Activated CD4-positive, CD25-positive, alpha-beta regulatory T cell (primary cell): ENCODE measurements around the gene IGFBP6.

ENCODE experiments used
- DNase-seq, 4 experiments: peaks; one replicate each; lab custom pipeline; 2025; lab: John Stamatoyannopoulos, UW

Gene IGFBP6

DNA sequence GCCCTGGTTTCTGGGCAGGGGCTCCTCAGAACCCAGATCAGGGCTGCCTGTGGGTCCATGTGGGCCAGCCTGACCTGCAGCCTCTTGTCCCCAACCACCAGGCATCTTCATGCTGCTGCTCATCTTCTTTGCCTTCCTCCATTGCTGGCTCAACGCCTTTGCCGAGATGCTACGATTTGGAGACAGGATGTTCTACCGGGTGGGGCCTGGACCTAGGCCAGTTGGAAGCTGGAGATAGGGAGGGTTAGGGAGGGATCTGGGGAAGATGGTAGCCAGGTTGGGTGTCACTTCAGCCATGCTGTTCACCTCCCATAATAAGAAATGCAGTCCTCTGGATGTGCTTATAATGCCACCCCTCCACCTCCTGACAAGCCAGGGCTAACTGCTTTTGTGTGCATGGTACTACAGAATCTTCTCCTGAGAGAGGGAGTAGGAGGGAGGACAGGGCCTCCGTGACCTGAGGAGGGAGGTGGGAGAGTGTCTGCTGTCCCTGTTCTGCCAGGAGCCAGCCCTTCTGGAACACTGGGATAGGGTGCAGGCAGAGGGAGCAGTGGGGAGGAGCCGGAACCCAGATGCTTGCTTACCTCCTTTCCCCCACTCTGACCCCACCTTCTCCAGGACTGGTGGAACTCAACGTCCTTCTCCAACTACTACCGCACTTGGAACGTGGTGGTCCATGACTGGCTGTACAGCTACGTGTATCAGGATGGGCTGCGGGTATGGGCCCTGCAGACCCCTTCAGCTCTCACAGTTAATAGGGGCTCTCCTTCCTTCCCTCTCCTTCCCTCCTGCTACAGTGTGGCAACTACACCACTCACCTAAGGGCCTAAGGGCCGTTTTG lies 23.4 kb downstream of the IGFBP6 start:
- no peak for DNase-seq

DNA sequence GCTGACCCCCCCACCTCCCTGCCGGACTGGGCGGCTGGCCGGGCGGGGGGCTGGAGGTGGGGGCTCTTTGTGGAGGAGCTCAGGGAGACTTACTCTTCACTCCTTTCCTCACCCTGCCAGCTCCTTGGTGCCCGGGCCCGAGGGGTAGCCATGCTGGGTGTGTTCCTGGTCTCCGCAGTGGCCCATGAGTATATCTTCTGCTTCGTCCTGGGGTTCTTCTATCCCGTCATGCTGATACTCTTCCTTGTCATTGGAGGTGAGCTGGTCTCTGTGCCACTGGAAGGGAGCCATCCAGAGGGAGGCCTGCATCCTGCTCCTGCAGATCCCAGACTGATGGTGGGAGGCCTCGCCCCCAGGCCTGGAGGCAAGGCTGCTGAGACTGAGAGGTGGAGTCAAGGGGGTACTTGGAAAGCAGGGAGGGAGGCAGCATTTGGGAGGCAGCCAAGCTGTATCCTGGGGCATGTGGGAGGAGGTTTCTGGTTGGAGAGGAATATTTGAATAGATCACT lies 25.5 kb downstream of the IGFBP6 start:
- no peak for DNase-seq

DNA sequence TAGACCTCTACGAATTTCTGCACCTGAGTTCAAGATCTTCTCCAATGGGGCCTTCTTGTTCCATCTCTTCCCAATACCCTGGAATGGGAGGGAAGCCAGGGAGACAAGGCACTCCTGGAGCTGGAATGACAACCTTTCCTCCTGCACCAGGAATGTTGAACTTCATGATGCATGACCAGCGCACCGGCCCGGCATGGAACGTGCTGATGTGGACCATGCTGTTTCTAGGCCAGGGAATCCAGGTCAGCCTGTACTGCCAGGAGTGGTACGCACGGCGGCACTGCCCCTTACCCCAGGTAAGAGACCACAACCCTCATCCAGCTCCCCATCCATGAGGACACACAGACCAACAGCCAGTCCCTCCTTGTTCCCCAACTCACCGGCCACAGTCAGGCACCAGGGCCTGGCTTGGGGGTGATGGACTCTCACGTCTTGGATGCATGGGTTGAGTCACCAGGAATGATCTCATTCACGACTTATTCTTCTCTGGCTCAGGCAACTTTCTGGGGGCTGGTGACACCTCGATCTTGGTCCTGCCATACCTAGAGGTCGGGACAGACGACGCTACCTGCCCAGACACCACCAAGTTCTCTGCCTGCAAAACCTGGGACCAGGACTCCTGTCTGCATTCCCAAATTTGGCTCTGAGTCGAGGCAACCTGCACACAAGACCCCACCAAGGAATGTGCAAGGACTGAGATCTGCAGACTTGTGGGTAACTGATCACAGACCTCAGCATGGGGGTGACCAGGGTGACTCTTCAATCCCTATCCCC lies 26.3 kb downstream of the IGFBP6 start:
- DNase-seq, result no peak

DNA sequence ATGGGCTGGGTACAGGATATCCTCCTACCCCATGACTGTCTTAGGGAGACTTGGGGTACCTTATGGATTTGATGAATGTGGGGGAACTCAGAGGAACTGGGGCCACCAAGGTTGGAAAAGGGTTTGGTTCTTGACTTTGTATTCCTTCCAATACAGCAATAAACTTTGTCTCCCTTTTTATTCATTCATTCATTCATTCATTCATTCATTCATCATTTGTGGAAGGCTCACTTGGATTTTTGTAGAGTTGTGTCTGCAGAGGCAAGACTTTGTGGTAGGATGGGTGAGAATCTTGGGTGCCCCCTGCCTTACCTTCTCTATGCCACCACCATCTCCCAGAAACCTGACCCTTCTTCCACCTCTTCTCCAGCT lies 26.9 kb downstream of the IGFBP6 start:
- no peak for DNase-seq

DNA sequence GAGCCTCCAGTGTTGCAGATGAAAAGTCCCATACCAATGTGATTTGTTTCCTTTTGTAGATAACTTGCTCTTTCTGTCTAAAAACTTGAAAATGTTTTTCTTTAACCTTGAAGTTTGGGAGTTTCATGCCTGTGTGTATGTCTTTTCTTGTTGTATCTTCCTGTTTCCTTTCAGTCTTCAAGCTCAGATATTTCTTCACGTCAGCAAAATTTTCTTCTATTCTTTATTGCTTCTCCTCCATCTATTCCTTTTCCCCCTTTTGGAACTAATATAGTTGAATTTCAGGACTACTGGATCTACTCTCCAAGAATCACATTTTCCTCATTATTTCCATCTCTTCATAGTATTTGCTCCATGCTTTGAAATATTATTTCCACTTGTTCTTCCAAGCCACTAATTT lies 29.7 kb downstream of the IGFBP6 start:
- no peak for DNase-seq

DNA sequence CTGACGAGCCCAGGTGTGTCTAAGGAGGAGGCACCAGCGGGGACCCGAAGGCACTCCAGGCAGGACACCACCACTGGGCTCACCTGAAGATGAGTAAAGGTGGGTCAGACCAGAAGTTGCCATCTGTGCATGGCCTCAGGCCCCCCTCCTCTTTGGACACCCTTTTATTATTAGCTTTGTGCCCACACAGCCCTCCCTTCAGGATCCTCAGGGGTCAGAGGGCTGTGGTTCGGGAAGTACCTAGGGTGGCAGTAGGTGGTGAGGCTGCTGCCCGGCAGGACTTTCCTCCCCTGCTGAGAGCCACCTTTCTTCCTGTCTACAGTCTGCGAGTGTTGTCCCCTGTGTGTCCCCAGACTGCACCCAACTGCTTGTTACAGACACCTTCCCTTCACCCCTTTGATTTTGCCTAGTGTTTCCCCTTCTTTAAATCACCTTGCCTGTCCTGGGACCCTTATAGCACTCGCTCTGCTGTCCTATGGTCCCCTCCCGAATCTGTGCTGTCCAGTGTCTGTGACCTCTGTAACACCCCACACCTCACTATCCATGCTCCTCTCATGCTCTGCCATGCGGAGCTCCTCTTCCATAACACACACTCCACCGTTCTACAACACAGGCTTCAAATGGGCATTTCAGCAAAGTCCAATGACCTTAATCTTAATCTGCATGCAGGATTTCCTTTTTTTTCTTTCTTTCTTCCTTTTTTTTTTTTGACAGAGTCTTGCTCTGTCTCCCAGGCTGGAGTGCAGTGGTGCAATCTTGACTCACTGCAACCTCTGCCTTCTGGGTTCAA lies 31.5 kb downstream of the IGFBP6 start:
- no peak for DNase-seq

DNA sequence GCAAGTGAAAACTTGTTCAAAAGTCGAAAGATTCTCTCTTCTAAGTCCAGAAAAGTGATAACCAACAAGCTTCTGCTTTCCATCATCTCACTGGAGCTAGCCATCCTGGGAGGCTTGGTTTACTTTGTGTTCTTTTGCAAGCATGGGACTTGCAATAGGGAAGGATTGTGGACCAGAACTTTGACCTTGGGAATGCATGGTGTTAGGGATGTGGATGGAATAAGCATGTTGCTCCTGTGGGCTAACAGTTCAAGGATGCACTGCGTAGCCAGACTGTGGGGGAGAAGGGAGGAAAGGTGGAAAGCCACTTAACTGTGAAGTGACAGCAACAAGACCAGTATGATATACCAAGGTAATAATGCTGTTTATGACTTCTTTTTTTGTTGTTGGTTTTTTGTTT lies 34.4 kb downstream of the IGFBP6 start:
- no peak for DNase-seq

DNA sequence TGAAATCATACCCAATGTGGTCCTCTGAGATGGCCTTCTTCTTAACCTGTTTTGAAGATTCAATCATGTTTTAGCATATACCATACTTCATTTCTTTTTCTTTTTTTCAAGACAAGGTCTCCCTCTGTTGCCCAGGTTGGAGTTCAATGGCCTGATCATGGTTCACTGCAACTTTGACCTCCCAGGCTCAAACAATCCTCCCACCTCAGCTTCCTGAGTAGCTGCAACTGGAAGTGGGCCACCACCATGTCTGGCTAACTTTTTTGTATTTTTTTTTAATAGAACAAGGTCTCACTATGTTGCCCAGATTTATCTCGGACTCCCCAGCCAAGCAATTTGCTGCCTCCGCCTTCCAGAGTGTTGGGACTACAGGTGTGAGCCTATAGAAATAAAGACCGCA lies 36.3 kb downstream of the IGFBP6 start:
- DNase-seq, result no peak

DNA sequence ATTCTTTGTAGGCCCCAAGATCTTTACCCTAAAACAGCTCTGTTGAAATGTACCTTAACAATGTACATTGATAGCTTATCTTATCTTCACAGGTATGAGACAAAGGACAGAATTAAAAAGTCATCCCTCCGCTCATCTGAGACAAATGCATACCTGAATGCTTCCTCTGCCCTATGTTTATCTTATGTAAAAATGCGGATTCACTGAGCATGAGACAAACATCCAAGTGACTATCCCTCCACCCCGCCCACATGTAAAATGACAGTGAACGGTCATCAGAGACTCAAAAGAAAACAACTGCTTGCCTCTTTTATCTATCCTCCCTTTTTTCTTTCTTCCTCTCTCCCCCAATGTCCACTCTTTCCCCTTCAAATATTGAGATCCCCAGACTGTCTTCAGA lies 45.9 kb downstream of the IGFBP6 start:
- DNase-seq, result no peak

DNA sequence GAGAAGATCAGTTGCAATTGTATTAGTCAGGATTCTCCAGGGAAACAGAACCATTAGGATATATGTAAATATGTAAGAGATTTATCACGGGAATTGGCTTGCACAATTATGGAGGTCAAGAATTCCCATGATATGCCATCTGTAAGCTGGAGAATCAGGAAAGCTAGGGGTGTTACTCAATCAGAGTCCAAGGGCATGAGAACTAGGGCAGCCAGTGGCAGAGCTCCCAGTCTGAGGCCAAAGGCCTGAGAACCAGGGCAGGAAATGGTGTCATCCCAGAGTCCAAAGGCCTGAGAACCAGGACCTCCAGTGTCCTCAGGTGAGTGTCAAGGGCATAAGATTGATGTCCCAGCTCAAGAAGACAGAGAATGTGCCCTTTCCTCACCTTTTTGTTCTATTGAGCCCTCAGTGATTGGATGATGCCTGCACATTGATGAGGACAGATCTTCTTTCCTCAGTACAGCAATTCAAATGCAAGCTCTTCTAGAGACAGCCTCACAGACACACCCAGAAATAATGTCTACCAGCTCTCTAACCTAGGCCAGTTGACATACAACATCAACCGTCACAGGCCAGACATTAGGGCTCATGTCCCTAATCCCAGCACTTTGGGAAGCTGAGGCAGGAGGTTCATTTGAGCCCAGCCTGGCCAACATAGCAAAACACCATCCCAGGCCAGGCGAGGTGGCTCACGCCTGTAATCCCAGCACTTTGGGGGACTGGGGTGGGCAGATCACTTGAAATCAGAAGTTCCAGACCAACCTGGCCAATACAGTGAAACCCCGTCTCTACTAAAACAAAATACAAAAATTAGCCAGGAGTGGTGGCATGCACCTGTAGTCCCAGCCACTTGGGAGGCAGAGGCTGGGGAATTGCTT lies 48.2 kb downstream of the IGFBP6 start:
- no peak for DNase-seq

DNA sequence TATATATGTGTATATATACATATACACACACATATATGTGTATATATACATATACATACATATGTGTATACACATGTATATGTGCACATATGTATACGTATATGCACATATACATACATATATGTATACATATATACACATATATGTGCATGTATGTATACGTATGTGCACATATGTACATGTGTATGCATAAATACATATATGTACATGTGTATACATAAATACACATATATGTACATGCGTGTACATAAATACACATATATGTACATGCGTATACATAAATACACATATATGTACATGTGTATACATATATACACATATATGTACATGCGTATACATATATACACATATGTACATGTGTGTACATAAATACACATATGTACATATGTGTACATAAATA lies 49.7 kb downstream of the IGFBP6 start:
- DNase-seq, result no peak

DNA sequence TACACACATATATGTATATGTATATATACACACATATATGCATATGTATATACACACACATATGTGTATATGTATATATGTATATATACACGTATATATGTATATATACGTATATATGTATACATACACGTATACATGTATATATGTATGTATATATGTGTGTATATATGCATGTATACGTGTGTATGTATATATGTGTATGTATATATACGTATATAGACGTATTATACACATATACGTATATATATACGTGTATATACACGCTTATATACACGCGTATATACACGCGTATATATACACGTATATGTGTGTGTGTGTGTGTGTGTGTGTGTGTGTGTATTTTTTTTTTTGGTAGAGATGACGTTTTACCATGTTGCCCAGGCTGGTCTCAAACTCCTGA lies 50.2 kb downstream of the IGFBP6 start:
- no peak for DNase-seq

DNA sequence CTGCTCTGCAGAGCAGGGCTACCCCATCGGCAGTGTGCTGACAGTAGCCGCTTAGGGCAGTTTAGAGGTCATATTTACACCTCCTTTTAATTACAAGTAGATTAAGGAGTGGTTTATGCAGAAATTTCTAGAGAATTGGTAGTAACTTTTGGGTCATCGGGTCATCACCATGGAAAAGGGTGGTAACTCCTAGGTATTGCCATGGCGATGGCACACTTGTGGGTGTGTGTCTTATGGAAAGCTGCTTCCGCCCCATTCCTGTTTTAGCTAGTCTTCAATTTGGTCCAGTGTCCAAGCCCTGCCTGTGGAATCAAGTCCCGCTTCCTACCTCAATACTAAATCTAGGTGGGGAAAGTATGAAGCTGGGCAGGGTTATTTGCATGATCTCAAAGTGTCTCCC lies 53.6 kb downstream of the IGFBP6 start:
- DNase-seq, result no peak
